ENCODE results near the gene PRG3.

DNA sequence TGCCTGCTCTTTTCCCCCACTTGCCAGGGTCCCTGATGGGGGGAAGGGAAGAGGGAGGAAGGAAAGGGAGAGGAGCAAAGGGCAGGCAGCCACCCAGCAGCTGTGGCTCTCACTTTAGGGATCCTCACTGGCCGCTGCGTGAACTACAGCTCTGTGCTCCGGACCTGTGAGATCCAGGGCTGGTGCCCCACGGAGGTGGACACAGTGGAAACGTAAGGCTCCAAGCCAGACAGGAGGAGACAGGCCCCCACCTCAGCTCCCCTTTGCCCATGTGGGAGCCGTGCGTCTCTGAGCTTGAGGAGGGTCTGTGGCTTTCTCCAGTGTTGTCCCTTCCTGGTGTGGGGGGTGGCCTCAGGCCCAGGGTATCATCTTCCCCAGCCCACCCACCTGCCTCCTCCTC, 32.9 kb downstream of the PRG3 start:
- no peak for TF ChIP-seq POLR2A (IDR thresholded peaks at IDR 0.05)
- TF ChIP-seq, protein P1, sequence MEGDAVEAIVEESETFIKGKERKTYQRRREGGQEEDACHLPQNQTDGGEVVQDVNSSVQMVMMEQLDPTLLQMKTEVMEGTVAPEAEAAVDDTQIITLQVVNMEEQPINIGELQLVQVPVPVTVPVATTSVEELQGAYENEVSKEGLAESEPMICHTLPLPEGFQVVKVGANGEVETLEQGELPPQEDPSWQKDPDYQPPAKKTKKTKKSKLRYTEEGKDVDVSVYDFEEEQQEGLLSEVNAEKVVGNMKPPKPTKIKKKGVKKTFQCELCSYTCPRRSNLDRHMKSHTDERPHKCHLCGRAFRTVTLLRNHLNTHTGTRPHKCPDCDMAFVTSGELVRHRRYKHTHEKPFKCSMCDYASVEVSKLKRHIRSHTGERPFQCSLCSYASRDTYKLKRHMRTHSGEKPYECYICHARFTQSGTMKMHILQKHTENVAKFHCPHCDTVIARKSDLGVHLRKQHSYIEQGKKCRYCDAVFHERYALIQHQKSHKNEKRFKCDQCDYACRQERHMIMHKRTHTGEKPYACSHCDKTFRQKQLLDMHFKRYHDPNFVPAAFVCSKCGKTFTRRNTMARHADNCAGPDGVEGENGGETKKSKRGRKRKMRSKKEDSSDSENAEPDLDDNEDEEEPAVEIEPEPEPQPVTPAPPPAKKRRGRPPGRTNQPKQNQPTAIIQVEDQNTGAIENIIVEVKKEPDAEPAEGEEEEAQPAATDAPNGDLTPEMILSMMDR (IDR thresholded peaks at IDR 0.05) = no peak
